ENCODE results near the gene MYO15A.

GRCh38 chr17:18084256-18084655 lies 24.3 kb upstream of the MYO15A start:
- TF ChIP-seq EZH2phosphoT487 (IDR thresholded peaks at IDR 0.05; ENCODE audit: unreplicated experiment) (no peak), ETS1 (IDR thresholded peaks at IDR 0.05) (no peak), EZH2 (IDR thresholded peaks at IDR 0.05; ENCODE audit: low read depth, unreplicated experiment) (no peak)
- TF ChIP-seq, protein P1, sequence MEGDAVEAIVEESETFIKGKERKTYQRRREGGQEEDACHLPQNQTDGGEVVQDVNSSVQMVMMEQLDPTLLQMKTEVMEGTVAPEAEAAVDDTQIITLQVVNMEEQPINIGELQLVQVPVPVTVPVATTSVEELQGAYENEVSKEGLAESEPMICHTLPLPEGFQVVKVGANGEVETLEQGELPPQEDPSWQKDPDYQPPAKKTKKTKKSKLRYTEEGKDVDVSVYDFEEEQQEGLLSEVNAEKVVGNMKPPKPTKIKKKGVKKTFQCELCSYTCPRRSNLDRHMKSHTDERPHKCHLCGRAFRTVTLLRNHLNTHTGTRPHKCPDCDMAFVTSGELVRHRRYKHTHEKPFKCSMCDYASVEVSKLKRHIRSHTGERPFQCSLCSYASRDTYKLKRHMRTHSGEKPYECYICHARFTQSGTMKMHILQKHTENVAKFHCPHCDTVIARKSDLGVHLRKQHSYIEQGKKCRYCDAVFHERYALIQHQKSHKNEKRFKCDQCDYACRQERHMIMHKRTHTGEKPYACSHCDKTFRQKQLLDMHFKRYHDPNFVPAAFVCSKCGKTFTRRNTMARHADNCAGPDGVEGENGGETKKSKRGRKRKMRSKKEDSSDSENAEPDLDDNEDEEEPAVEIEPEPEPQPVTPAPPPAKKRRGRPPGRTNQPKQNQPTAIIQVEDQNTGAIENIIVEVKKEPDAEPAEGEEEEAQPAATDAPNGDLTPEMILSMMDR (conservative IDR thresholded peaks at IDR 0.05; ENCODE audit: low read depth in 2 of 2): no peak

All from GM23338 (cell line).